NCI-H774 (cell line): ENCODE data around the gene PSG11.
"Not testable (repeated sequence)": the region's sequence is repeated elsewhere in the genome, so short reads cannot be mapped to it uniquely, and the experiment has no call there.

Source experiments
- DNase-seq: peaks from one replicate; lab custom pipeline; 2025; lab: John Stamatoyannopoulos, UW

Gene PSG11

DNA sequence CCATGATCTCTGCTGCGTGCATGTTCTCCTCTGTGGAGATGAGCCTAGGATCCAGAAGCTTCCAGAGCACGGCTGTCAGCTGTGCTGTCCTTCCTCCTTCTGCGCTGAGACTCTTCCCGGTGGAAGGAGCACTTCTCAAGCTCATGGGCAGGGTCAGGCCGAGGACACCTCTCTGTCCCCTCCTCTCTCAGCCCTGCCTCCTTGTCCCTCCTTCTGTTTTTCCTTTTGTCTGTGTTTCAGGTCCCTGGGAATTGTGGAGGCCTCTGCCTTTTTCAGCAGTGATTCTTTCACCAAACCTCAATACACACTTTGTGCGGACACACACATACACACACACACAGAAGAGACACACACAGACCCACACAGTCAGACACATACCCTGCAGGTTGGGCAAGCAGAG is at the start of gene PSG11:
Gene PSG11, minus strand, starts transcription at position 101 of the 400 bp plus-strand sequence. Its CDS starts 97 bp downstream, at position 4.
- not testable (repeated sequence) for DNase-seq

DNA sequence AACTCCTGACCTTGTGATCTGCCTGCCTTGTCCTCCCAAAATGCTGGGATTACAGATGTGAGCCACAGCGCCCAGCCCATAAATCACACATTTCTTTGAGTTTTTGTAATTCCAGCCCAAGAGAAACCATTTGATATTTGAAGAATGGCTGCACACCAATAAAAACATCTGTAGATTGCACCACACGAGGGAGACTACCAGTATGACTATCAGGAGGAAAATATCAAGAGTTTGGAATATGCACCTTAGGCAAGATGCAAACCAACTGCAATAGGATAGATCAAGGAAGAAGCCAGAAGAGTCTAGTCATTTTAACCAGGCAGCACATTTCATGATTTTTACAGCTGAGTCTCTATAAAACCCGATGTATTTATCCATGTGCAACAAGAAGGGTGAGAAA is 36.1 kb upstream of the PSG11 start:
- DNase-seq, result not testable (repeated sequence)

DNA sequence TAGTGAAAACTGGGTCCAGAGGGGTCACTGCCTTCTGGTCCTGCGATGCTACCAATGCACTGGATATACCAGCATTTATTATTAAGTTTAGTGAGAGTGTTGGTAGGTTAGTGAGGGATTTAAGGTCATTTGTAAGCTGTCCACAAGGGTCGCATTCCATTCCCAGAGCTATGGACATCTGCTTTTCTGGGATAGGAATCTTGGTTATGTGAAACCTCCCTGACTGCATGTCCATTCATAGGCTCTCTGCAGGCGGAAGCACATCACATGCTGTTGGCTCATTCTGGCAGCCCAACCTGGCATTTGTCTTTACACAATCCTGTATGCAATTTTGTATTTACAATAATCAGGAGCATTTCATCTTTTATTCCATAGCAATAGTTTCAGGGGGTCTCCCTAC is 35.1 kb upstream of the PSG11 start:
- not testable (repeated sequence) for DNase-seq

DNA sequence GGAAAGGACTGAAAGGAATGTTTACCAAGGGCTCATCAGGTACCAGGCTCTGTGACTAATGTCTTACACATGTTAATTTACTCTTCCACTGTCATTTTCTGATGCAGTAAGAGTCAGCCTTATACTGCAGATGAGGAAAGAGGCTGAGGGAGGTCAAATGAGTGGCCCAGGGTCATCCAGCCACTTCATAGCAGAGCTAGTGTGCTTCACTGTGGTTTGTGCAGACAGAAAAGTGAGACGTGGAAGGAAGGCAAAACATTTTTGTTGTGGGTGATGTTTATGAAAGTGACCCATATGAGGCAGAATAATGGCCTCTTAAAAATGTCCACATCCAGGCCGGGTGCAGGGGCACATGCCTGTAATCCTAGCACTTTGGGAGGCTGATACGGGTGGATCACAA is 34.0 kb upstream of the PSG11 start:
- DNase-seq, result not testable (repeated sequence)

DNA sequence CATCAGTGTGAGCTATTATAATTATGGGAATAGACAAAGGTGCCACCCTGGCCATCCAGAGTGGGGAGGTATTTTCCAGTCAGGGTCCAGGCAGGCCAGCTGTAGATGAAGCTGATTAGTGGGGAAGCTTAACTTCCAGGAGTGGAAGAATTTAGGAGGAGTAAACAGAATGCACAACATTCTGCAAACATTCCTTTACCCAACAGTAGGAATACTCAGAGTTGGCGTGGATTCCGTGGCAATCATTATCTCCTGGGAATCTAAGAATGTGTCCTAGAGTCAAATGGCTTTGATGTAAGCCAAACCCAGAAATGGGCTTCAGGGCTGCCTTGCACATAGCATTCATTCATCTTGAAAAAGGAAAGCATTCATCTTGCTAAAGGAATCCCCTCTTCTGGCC is 33.2 kb upstream of the PSG11 start:
- not testable (repeated sequence) for DNase-seq

DNA sequence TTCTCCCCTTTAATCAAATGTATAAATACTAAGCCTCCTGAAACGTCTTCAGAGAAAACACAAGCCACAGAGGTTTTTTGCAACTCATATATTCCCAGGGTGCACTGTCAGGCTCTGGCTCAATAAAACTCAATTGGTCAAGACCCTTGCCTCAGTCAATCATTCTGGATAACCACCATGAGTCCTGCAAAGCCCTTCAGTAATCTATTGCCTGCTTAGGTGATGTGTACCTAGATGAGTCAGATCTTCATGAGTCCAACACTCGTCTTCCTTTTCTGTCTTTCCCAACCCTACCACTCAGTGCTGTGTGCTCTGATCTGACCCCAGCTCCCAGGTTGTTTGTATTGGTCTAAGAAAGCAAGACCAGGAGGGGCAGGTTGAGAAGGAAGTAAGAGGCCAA is 32.2 kb upstream of the PSG11 start:
- not testable (repeated sequence) for DNase-seq

DNA sequence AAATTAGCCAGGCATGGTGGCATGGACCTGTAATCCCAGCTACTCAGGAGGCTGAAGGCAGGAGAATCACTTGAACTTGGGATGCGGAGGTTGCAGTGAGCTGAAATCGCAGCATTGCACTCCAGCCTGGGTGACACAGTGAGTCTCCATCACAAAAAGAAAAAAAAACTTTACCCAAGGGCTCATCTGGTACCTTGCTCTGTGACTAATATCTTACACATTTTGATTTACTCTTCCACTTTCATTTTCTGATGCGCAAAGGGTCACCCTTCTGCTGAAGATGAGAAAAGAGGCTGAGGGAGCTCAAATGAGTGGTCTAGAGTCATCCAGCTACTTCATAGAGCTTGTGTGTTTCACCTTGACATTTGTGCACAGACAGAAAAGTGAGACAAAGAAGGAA is 21.7 kb upstream of the PSG11 start:
- DNase-seq, result not testable (repeated sequence)

DNA sequence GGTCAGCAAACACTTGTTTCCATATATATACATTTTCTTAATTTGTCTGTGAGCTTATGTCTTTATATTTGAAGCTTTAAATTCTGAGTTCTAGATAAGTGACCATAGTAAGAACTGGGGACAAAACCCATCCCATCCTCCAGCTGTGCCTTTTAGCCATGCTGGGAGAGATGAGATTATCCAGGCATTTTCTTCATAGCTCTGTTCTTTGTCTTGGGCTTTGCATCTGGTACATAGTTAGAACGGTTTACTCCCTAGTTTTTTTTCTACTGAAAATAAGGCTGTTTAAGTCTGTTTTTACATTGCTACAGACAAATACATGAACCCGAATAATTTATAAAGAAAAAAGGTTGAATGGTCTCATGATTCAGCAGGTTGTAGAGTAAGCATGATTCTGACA is 20.3 kb upstream of the PSG11 start:
- DNase-seq, result not testable (repeated sequence)

DNA sequence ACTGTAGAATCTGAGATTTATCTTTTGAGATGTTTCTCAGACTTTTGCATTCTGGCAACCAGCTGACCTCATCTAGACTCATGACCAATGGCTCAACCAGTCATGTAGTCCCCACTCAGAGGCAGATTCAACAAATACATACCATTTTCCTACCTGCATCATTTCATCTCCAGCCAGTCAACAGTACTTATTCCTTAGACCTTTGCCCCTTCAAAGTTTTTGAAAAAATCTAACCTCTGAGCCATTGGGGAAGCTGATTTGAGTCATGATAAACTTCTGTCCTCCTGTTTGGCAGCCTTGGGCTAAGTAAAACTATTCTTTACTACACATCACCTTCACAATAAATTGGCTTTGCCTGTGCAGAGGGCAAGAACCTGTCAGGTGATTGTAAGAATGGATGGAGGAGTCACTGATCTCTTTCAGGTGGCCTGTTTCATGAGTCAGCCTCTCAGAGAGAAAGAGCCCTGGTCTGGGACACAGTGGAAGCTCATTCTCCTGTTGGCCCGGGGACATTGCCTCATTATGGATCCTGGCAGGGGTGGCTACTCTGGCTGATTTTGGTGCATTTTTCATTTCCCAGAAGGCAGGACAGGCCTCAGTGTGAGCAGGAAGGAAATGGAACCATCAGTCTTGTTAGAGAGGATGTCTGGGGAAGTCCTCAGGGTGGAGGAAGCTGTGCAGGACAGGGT is 17.4 kb upstream of the PSG11 start:
- not testable (repeated sequence) for DNase-seq

DNA sequence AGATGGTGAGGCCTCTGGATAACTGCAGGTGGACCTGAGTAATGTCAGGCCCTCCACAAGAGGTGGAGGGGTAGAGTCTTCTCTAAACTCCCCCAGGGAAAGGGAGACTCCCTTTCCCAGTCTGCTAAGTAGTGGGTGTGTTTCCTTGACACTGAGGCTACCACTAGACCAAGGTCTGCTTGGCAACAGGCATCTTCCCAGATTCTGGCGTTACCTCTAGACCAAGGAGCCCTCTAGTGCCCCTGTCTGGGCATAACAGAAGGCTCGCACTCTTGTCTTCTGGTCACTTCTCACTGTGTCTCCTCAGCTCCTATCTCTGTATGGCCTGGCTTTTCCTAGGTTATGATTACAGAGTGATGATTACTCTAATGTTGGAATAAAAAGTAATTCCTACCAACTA is 5.4 kb upstream of the PSG11 start:
- DNase-seq, result not testable (repeated sequence)

DNA sequence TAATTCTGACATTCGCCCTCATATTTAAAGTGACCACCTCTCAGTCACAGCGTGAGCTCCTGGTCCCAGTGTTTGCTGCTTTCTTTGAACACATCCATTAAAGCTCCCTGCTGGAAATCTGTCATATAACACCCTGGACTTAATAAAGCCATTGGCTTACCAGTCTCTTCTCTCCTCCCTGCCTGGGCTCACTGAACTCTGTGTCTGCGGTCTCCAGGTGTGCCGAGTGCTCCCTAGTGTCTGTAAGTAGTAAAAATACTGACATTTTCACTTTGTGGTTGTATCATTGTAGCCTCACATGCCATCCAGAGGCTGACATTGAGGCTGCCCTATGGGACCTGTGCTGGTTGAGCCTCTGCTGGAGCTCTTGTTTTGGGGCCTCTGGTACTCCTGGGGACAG is 2.6 kb upstream of the PSG11 start:
- DNase-seq, result no peak

DNA sequence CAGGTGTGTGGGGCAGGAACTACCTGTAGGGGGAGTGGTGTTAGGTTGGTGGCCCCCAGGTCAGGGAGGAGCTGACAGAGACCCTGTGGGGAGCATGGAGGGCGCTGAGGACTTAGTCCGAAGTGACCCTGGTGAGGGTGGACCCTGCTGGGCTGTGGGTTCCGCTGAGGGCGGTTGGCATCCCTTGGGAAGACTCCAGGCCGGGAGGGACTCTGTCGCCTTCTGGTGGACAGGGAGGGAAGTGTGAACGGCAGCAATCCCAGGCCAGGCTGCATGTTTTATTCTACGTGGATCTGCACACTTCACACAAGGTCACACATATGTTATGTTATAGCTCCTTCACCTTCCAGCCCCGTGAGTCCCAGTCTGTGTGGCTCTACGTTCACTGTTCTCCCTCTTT is 1.7 kb upstream of the PSG11 start:
- not testable (repeated sequence) for DNase-seq

DNA sequence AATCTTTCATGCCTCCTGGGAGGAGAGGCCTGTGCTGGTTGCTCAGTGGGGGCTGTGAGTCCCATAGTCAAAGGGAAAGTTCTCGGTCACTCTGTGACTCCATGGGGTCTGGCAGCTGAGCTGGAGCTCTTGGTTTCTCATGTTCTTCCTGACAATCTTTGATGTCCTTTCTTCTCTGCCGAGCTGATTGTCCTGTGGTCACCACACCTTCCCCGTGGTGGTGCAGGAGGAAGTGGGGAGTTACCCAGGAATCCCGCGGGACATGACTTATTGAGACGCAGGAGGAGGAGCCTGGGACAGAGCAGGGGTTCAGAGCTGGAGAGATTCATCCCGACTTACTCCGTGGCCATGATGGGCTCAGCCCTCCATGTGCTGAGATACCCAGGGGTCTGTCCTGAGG is 792 bp upstream of the PSG11 start:
- DNase-seq, result not testable (repeated sequence)

DNA sequence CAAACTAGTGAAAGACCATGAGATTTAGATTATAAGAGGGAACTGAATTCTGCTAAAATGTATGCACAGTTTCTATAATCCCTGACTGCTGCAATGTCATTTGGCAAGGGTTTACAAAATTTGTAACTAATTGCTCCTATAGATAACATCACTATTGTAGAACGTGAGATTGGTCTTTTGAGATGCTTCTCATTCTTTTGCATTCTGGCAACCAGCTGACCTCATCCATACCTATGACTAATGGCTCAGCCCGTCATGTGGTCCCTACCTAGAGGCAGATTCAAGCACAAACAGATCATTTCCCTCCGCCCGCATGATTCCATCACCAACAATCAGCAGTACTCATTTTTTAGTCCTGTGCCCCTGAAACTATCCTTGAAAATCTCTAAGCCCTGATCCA is 4.2 kb downstream of the PSG11 start:
- not testable (repeated sequence) for DNase-seq

DNA sequence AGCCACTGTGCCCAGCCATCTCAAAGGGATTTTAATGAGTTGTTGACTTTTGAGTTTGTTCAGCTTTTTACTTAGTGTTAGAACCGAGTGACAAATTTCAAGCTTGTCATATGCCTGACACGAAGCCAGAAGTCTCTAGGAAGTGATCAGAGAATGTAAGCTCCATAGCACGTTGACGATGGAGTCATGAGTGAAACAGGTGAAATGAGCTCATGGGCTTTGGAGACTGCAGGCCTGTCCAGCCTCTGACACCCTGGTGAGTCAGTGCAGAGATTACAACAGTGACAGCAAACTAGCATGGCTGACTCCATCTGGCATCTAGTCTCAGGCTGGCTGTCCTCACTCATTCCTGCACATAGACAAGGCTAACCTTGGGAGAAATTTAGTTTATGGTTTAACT is 4.6 kb downstream of the PSG11 start:
- DNase-seq, result not testable (repeated sequence)

DNA sequence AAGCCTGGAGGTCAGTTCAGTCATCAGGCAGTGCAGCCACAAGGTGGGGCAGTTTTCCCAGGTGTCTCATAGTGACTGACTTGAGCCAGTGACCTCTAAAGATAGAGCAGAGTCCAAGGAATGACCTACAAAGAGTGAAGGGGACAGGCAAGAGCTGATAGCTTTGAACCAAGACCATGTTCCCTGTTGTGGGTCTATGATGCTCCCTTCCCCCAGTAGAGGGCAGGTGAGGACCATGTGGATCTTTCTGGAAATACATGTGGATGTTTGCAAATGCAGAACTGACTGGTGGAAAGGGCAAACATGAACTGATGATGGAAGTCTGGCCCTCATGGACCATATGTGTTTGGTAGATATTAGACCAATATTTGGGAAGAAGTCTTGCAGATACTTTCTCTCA is 6.7 kb downstream of the PSG11 start:
- not testable (repeated sequence) for DNase-seq

DNA sequence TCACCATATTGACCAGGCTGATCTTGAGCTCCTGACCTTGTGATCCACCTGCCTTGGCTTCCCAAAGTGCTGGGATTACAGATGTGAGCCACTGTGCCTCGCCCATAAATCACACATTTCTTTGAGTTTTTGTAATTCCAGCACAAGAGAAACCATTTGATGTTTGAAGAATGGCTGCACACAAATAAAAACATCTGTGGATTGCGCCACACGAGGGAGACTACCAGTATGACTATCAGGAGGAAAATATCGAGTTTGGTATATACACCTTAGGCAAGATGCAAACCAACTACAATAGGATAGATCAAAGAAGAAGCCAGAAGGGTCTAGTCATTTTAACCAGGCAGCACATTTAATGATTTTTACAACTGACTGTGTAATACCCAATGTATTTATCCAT is 20.4 kb downstream of the PSG11 start:
- not testable (repeated sequence) for DNase-seq

DNA sequence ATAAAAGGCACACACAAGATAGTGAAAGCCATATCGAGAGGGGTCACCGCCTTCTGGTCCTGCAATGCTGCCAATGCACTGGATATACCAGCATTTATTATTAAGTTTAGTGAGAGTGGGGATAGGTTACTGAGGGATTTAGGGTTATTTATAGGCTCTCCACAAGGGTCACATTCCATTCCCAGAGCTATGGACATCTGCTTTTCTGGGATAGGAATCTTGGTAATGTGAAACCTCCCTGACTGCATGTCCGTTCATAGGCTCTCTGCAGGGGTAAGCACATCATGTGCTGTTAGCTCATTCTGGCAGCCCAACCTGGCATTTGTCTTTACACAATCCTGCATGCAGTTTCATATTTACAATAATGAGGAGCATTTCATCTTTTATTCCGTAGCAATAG is 21.4 kb downstream of the PSG11 start:
- DNase-seq, result not testable (repeated sequence)

DNA sequence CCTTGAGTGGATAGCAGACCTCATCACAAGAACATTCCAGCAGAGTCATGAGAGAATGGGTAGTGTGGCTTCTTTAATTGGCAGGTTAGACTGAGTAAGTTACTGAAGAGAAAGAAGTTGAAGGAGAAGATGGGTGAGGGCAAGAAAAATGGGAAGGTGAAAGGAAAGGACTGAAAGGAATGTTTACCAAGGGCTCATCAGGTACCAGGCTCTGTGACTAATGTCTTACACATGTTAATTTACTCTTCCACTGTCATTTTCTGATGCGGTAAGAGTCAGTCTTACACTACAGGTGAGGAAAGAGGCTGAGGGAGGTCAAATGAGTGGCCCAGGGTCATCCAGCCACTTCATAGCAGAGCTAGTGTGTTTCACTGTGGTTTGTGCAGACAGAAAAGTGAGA is 22.6 kb downstream of the PSG11 start:
- not testable (repeated sequence) for DNase-seq

DNA sequence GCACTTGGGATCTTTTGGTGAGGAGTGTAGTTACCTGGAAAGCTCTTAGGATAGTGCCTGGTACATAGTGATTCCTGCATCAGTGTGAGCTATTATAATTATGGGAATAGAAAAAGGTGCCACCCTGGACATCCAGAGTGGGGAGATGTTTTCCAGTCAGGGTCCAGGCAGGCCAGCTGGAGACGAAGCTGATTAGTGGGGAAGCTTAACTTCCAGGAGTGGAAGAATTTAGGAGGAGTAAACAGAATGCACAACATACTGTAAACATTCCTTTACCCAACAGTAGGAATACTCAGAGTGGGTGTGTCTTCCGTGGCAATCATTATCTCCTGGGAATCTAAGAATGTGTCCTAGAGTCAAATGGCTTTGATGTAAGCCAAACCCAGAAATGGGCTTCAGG is 23.3 kb downstream of the PSG11 start:
- DNase-seq, result not testable (repeated sequence)

DNA sequence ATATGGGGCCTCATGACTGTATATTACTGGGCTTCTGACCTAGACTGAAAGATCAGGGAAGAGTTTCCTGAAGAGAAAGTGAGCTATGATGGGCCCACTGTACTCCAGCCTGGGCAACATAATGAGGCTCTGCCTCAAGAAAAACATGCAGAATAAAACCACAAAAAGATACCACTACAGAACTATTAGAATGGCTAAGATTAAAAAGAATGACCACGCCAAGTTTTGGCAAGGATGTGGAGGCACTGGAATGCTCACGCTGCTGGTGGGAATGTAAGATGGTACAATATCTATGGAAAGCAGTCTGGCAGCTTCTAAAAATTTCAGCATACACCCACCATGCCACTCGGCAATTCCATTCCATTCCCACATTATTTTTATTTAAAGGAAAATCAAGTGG is 30.1 kb downstream of the PSG11 start:
- DNase-seq, result not testable (repeated sequence)

DNA sequence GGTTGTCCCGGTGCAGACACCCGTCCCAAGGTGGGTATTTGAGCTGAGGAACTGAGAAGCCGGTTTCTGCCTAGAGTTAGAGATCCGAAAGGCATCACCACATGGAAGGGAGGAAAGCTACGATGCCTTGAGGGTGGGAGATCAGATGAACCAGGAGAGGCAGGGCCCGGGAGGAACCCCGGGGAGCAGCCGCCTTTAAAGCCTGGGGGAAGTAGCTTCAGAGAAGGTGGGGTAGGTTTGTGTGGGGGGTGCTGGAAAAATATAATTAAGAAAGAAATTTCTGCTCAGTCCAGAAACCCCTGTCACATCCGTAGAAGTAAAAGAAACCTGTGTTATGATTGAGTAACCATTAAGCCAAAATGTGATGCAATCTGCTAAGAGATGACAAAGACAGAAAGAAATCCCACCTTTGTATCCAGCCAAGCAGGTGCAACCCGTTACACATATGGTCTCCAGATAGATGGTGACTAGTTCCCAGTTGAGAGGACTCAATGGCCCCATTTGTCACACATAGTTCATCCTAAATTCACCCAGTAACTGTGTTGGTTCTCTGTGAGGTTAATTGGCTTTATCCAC is 34.2 kb downstream of the PSG11 start:
- not testable (repeated sequence) for DNase-seq

DNA sequence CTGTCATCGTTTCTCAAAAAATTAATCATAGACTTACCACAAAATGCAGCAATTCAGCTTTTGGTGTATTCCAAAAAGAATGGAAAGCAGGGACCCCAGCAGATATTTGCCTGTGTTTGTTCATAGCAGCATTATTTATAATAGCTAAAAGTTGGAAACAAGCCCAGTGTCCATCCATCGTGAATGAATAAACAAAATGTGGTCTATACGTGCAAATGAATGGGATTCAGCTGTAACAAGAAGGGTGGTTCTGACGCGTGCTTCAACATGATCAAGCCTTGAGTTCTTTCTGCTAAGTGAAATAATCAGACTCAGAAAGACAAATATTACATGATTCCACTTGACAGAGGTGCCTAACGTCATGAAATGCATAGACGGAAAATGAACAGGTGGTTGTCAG is 36.4 kb downstream of the PSG11 start:
- peak; percentile 34 for DNase-seq

DNA sequence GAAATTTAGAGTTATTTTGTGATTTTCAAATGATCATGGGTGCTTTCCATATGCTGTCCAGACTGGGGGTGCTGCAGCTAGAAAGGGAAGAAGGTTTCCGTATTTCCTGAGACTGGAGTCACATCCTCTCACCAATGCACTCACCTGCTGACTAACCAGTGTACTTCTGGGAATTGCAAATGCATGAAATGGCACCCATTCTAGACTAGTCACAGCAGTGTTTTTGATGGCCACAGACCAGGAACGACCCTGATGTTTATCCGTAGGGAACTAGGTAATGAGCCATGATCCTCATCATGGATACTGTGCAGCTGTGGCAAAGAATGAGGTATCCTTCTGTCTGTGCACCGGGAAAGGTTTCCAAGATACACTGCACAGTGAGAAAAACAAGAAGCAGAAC is 37.1 kb downstream of the PSG11 start:
- not testable (repeated sequence) for DNase-seq
